A673 (cell line): ENCODE results near the gene ENDOD1.

Experiments used
- EZH2 ChIP-seq: fragments of 200-600 bp; sonication (generic); IDR thresholded peaks from 2 replicates; pipeline ENCODE4 v1.6.1; 2017; ENCODE audit warnings: borderline replicate concordance, low read depth, mild to moderate bottlenecking, mixed read lengths, antibody characterized with exemption, low read length; ENCODE audit not compliant: poor library complexity, severe bottlenecking
- TF ChIP-seq, protein P1 (sequence below): fragments of 300-800, 200-600 bp; sonication (generic); conservative IDR thresholded peaks from 2 replicates; pipeline ENCODE4 v1.5.1; 2017; ENCODE audit warnings: low read depth, mild to moderate bottlenecking, antibody characterized with exemption, low read length, moderate library complexity, mixed read lengths

DNA sequence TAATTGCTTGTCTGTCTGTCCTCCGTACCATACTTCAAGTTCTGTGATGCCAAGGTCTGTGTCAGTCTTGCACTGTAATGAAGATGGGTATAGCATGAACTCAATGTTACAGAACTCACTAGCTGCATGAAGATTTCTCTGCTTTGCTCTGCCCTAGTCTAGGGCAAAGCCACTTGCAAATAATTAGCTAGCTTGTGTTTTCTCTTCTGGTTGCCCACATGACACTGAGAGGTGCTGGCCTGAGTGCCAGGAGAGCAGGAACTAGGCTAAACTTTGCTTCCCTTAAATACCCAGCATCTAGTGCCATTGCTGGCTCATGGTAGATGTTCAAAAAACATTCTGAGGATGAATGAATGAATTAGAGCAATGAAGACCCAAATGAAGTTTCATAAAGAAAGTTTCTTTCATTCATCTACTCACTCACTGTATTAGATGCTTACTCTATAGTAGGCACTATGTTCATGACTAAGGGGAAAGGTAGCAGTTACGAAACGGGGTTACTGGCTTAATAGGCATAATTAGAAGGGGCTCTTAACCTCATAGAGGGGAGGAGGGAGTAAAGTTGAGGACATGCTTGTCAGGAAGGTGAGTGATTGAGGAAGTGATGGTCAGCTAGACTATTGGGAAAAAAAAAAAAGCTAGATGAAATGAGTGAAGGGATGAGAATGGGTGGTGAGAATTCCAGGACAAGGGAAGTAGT, 4.4 kb upstream of the ENDOD1 start:
- TF ChIP-seq, protein P1, sequence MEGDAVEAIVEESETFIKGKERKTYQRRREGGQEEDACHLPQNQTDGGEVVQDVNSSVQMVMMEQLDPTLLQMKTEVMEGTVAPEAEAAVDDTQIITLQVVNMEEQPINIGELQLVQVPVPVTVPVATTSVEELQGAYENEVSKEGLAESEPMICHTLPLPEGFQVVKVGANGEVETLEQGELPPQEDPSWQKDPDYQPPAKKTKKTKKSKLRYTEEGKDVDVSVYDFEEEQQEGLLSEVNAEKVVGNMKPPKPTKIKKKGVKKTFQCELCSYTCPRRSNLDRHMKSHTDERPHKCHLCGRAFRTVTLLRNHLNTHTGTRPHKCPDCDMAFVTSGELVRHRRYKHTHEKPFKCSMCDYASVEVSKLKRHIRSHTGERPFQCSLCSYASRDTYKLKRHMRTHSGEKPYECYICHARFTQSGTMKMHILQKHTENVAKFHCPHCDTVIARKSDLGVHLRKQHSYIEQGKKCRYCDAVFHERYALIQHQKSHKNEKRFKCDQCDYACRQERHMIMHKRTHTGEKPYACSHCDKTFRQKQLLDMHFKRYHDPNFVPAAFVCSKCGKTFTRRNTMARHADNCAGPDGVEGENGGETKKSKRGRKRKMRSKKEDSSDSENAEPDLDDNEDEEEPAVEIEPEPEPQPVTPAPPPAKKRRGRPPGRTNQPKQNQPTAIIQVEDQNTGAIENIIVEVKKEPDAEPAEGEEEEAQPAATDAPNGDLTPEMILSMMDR = no peak
- TF ChIP-seq EZH2 = no peak
